ENCODE measurements around the gene ARHGEF28.

GRCh38 chr5:73641811-73642210, 15.8 kb downstream of the ARHGEF28 start:
- TF ChIP-seq CTCF (IDR thresholded peaks at IDR 0.05) (no peak), POLR2A (IDR thresholded peaks at IDR 0.05) (no peak)
